HG02588 (cell line): ENCODE data around the gene GNG2.
A peak's percentile ranks its signal among the peaks of the same experiment; 100 is the strongest.

Experiments used
- ATAC-seq: cut with Tn5 transposase; IDR thresholded peaks from one replicate; pipeline ENCODE4 v1.9.1; 2021; ENCODE audit warnings: mild to moderate bottlenecking, moderate library complexity; ENCODE audit not compliant: unreplicated experiment

Gene GNG2

DNA sequence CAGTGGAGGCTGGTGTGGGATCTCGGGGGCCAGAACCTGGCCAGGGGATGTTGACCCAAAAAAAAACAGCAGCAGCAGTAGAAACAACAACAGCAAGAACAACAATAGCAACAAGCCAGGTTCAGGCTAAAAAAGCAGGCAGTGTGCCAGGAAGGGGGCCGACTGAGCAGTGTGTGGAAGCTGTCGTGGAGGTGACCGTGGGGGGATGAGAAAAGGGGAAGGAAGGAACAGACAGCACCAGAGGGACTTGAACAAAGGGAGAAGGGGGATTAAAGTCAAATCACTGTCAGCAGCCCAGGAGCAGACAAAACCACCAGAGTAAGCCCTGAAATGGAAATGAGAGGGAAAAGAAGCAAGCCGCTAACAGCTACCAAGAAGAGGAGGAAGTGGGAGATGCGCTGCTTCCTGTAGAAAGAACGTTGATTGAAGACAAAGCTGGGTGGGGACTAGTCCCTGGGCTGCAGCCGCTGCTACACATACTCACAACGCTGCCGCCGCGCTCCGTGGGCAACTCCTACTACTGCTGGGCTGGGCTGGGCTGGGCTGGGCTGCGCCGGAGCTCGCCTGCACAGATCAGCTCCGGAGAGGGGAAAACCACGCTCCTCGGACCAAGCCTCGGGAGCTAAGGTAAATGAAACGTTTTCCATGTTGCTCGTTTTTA, at the start of gene GNG2:
Gene GNG2, plus strand, starts transcription at position 449 of the 661 bp plus-strand sequence. CDS start 90,067 bp downstream, outside the sequence.
- ATAC-seq: peak; percentile 90

DNA sequence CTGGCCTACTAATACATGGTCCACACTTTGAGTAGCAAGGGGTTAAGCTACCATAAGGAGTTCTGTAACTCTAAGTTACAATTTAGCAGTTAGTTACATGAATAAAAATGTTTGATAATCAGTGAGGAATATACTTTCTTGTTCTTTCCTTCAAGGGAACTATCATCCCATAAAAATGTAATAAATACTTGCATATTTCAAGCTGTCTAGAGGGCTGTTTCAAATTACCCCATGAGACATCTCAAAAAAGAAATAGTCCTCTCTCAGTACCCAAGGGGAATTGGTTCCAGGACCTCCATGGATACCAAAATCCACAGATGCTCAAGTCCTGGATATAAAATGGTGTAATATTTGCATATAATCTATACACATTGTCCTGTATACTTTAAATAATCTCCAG, 48.7 kb upstream of the GNG2 start:
- no peak for ATAC-seq

DNA sequence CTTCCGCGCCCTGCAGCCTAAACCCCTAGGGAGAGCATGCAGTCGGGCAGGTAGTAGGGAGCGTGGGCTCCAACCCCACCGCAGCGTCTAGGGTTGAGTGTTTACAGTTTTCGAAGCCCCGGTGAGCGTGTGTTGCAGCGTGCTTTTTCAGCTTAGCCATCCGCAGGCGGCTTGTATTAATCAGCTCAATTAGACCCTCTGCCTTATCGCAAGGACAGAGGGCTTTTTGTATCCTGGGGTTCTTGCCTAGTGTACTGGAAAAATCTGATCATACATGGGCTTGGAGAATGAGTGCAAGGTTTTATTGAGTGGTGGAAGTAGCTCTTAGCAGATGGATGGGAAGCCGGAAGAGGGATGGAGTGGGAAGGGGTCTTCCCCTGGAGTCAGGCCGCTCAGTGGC, 44.4 kb upstream of the GNG2 start:
- ATAC-seq: no peak

DNA sequence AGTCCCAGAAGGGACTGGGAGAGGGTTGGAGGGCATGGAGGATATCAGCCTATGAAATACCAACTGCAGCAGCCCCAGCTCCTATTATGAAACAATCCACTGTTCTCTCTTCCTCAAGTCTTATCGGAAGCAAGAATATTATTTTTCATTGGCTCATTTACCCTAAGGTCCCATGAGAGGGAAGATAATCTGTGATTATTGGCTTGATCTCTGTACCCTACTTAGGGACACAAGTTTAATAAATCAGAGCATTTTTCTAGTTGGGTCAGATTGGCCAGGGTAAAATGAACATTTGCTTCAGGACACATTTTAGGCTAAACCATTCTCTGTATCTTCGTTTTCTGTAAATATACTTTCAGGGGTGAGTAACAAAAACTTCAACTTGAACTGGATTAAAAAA, 43.1 kb upstream of the GNG2 start:
- ATAC-seq: no peak

DNA sequence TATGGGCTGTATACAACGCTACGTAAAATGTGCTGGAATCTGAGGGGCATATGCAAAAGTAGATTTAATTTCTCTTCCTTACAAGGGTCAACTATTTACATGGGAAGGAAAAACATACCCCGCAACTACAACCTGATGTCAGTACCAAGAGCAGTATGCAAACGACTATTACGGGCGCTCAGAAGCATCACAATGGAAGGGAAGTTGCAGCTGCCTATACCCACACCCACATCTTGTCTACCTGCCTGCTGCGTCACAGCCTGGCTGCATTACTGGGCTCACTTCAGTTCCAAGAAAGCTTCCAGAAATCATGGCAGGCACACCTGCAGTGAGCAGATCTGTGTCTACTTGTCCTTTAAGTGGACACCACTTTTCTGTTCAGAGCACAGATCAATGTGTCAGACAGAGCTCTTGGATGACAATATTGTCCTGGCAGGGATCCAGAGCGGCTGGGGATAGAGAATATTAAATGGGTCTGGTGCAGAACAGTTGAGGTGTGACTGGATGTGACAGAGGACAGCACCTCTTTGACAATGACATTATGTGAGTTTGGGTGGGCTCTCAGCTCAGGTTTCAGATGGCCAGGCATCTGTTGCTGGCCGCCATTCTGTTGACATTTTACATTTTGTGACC, 41.5 kb upstream of the GNG2 start:
- ATAC-seq: no peak

DNA sequence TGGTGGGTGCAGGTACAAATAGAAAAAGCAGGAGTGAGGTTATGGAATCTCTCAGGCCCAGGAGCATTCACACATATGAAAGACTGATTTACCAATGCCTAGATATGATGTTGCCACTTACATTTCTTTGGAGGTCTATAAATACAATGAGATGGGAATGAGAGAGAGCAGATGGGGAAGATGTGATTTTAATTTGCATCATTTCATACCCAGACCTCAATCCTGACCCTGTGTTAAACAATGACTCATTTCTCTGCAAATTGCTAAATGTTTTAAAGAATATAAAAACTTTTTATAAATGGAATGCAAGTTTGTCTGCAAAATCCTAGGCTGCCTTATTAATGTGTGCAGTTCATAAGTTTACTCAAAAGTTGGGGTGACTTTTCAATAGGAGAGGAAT, 38.6 kb upstream of the GNG2 start:
- ATAC-seq: no peak

DNA sequence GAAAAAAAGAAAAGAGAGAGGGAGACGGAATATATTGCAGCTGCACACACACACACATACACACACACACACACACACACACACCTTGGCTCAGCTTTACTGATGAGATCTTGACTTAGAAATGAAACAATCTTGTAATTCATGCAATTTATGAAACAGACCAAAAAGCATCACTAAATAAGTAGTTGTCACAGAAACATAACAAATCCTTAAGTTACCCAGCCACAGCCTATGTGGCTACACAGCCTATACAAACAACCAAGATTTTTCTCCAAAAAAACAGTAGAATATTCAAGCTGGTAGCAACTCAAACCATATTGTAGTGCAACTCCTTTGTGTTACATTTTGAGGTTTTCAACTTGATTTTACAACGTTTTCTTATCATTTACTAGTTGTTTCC, 37.9 kb upstream of the GNG2 start:
- ATAC-seq: no peak

DNA sequence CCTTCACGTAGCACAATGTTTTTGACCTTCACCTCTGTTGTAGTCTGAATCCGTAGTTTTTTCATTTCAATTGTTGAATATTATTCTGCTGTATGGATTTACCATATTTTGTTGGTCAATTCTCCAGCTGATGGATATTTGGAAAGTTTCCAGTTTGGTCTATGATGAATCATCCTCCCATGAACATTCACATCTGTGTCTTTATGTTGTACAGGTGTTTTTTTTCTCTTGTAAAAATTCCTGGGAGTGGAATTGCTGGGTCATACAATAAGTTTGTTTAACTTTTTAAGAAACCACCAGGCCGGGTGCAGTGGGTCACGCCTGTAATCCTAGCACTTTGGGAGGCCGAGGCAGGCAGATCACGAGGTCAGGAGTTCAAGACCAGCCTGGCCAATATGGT, 36.7 kb upstream of the GNG2 start:
- ATAC-seq: no peak

DNA sequence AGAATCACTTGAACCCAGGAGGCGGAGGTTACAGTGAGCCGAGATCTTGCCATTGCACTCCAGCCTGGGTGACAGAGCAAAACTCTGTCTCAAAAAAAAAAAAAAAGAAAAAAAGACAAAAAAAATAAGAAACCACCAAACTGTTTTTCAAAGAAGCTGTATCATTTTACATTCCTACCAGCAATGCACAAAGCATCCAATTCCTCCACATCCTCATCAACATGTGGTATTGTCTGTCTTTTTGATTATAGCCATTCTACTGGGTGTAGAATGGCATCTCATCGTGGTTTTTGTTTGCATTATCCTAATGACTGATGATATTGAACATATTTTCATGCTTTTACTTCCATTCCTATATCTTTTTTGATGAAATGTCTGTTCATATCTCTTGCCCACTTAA, 36.2 kb upstream of the GNG2 start:
- ATAC-seq: no peak

DNA sequence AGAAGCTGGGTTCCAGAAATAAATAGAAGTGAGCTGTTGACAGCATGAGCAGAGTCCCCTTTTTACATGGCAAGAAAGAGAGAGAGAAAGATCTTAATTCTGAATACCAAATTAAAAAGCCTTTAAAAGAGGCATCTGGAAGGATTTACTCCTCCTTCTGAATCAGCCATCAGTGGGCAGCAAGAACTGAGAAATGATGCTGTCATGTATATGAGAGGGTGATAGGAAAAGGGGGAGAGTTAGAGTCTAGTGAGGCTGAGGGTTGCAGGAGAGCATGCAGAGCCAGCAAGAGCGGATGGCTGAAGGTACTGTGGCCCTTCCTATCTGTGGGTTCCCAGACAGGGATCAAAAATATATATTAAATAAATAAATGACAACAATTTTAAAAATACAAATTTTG, 34.5 kb upstream of the GNG2 start:
- no peak for ATAC-seq

DNA sequence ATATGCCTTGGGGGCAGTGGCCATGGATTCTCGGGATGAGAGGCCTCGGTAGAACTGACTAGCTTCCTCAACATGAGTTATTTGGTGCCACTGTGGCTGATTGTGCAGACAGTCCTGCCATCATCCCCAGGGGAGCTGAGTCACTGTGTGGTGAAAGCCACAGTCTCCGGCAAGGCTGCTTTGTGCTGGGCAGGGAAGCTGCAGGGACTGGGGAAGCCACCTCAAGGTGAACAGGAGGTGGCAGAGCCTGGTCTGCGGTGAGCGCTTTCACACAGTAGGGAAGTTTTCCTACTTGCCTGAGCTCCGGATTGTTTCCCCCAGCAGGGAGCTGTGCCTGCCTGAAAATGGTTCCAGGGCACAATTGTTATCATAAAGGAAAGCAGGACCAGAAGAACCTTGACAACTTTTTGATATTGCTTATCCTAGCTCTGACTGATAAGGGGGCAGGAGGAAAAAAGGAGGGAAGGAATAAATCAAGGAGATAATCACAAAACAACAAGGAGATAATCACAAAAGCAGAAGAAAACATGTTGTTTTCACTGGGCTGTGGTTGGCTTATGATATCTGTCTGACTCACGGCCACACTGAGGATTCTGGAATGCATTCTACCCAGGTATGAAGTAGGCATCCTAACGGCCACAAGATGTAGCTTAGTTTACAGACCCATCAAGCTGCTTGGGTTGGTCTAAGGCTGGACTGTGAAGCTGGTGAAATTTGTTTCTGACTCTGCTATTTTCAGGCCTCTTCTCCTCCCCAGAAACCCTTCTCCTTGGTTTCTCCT, 32.2 kb upstream of the GNG2 start:
- ATAC-seq: peak; percentile 94

DNA sequence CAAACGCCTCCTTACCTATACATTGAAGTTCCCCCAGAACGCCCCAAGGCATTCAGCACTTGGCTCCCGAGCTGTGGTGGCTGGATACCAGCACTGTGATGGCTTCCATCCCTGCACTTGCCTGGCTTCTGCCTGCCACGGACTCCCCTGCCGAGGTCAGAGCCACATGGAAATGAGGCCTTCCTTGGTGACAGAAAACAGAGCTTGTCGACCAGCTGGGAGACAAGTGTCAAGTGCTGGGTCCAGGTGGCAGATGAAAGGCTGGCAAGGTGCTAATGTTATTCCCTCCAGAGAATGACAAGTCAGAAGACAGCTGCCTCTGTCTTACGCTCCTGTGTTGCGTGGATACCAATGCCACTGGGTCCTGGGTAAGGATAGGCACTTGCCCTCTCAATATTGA, 26.2 kb upstream of the GNG2 start:
- ATAC-seq: no peak

DNA sequence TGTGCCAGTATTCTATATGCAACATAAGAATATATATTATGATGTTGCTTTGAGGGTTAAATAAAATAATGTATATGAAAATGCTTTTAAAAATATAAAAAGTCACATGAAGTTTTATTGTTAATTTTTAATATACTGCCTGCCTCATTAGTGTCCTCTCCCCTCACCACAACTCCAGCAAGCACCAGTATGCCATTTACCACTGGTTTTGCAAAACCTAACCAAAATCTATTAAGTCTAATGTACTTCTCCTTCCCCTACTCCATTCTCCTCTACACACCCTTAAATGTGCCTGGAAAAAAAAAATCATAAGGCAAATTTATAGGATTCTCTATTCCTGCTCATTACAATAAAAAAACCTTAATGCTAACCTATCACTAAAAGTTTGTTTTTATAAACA, 24.0 kb upstream of the GNG2 start:
- ATAC-seq: no peak

DNA sequence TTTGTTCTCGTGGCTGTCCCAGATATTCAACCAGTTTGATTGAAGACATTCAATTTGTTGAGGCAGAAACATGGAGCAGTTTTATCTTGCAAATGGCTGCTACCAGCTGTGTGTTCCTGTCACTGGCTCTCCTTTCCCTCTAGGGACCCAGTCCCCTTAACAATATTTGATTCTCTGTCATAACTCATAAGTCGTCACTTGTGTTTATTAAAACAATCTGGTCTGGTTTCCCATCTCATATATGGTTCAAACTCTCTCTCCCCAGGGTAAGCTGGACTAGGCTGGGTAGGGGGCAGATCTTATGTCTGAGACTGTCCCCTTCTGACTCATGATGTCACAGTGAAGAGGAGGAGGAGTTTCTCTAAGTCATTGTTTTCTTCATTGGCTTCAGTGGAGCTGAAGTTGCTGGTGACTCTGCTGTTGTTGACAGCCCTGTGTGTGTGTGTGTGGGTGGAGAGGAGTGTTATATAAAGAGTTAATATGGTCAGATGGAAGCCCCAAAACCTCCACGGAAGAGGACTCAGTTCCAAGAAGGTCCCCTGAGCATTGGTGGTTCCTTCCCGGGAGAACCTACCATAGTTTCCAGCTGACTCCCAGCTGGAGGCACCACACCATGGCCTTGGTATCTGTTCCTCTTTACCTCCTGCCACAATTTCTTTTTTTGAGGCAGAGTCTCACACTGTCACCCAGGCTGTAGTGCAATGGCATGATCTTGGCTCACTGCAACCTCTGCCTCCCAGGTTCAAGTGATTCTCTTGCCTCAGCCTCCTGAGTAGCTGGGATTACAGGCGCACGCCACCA, 16.1 kb upstream of the GNG2 start:
- peak; percentile 27 for ATAC-seq

DNA sequence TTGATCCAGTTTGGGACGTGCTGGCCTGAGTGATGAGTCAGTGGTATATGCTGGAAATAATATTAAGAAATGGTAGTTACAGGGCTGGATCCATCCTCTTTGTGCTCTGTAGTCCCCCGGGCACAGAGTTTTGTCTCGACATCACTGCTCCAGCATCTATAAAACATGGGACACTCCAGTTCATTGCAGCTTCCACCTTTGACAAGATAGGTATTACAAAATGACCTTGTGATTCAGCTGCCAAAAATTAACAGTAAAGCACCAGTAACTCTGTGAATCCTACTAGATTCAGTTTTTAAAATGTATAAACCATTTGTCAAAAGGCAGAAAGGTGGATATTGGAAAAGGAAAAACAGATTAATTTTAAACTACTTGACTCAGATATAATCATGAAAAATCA, 14.6 kb upstream of the GNG2 start:
- ATAC-seq: no peak

DNA sequence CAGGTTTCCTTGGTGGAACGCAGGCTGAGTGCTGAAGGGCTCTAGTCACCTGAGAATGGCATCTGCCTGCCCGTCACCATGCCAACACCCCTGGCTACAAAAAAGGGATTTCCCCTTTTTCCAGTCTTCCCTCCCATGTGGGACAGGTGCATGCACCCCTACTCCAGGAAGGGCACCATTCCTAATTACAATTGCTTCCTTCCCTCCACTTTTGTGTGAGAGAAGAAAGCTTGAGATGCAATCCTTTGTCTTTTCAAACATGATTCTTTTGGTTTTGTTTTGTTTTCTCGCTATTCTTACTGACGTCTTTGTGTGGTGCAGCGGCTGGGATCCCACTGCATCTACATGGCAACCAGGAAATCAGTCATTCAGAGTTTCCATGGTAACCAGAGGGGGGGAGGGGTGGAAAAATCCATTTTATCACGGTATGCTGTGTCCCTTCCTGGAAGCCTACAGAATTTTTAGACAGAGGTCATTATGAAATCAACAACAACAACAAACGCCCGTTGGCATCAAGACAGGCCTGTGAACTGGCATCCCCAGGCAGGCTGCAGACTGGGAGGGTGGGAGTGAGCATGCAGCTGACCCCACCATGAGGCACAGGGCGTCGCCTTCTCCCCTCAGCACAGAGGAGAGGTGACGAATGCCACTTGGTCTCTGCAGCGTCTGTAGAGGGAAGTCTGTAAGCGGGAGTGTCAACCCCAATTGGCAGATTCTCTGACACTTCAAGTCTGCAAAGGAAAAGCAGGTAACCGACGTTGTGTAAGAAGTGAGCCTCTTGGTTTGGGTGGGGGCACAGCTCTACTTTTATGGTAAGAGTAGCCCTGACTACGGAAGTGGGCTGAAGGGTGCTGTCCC, 13.6 kb upstream of the GNG2 start:
- ATAC-seq: peak; percentile 66

DNA sequence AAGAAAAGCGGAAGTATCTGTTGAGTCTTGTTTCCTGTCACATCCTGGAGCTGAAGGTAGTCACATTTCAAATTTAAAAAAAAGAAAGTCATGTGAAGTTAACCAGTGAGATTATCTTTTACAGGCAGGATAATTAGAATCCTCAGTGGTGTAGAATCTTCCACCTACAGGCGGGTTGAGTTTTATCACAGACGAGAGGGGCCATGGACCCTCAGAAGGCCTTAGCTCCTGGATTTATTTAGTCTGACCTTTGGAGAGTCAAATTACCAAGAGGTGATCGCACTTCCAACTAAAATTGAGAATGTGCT, 13.0 kb upstream of the GNG2 start:
- no peak for ATAC-seq

DNA sequence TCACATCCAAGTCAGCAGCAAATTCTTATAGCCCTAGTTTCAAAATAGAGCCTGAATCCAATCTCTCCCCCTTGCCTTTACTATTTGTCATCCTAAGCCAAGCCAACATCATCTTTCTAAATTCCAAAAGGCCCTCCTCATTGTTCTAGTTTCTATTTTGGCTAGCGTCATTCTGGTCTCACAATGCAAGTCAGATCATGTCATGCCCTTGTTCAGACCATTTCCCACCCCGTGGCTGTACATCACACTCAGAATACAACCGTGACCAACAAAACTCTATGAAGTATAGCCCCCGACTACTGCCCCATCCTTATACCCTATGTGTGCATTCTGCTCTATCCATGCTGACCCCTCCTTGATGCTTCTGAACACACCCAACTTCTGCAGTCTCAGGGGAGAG, 12.3 kb upstream of the GNG2 start:
- ATAC-seq: no peak

DNA sequence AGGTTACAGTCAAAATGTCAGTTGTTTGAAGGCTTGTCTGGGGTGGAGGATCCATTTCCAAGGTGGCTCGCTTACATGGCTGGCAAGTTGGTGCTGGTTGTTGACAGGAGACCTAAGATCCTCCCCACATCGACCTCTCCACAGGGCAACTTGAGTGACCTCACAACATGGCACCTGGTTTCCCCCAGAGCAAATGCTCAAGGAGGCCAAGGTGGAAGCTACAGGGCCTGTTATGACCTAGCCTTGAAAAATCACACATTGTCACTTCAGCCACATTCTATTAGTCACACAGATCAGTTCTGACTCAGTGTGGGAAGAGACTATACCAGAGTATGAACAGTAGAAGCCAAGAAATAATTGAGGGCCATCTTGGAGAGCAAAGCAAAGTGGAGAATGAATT, 11.3 kb upstream of the GNG2 start:
- ATAC-seq: no peak

DNA sequence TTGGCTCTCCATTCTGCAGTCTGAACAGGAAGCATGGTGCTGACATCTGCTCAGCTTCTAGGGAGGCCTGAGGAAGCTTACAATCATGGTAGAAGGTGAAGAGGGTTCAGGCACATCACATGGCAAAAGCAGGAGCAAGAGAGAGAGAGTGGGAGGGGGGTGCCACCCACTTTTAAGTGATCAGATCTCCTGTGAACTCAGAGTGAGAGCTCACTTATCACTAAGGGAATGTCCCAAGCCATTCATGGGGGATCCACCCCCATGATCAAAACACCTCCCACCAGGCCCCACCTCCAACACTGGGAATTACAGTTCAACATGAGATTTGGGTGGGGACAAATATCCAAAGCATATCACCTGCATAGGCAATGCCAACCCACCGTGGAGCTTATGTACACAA, 9.8 kb upstream of the GNG2 start:
- no peak for ATAC-seq

DNA sequence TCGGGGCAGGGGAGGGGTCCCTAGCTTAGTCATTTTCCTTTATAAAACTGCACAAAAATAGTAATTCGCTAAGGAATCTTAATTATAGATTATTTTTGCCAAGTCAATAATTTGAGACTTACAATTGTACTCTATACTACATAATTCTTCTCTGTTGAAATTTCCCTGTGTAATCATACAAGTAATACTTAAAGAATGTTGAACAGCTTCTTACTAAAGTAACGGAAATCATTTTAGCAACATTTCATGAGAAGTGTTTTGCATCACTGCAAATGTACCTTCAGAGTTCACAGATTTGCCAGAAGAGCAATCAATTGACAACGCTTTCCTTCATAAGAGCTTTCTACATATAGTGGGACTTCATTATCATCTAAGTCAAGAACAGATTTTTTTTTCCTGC, 7.9 kb upstream of the GNG2 start:
- ATAC-seq: no peak
